GM21390 (cell line): ENCODE data around the gene TP53TG3E.
"Not testable (repeated sequence)": the region's sequence is repeated elsewhere in the genome, so short reads cannot be mapped to it uniquely, and the experiment has no call there.

Experiments used
- ATAC-seq: cut with Tn5 transposase; IDR thresholded peaks from one replicate; pipeline ENCODE4 v1.9.1; 2021; ENCODE audit not compliant: unreplicated experiment

Gene TP53TG3E

GRCh38 chr16:33304006-33304405 is at the start of gene TP53TG3E:
TP53TG3E (plus strand) TSS chr16:33304306; CDS start chr16:33304374, 68 bp downstream.
- ATAC-seq, result not testable (repeated sequence)

- not testable (repeated sequence) for ATAC-seq
These were observed 32.3 kb downstream of the TP53TG3E start for GRCh38 chr16:33336226-33337012.

- ATAC-seq, result not testable (repeated sequence)
These were observed 33.8 kb downstream of the TP53TG3E start for GRCh38 chr16:33337627-33338542.

- ATAC-seq, result not testable (repeated sequence)
These were observed 34.4 kb downstream of the TP53TG3E start for GRCh38 chr16:33338543-33338951.

- ATAC-seq, result not testable (repeated sequence)
These were observed 35.3 kb downstream of the TP53TG3E start for GRCh38 chr16:33339093-33340061.
